Left ventricle myocardium superior (tissue), 1 donor: ENCODE measurements around the gene CLEC7A. TPM values are rescaled to one million over a fixed set of nuclear protein-coding genes. Genes with fewer than 3 reads are reported as not detected.

ENCODE experiments used
- ATAC-seq: fragments of 200-7000 bp; cut with Tn5 transposase; one replicate; pipeline ENCODE4 v1.9.1; 2020; ENCODE audit warnings: mild to moderate bottlenecking, moderate library complexity
- DNase-seq: peaks from one replicate; pipeline ENCODE4 v3.0.0-alpha.2; 2020
- intact Hi-C: fragments of 100-400 bp; cut with micrococcal nuclease; formaldehyde crosslinking; loops from one replicate; pipeline ENCODE4 v1.11.0; 2022
- long read RNA-seq: library from polyadenylated mRNA; unstranded; transcript quantifications from one replicate; pipeline ENCODE4 v2.0.0, GENCODE V29; 2021
- total RNA-seq: library from RNA; stranded (reverse); fragmentation: NEBNext Ultra II Directional; extraction: Animal tissue kit (Norgen Biotek cat#: 25700); gene quantifications from one replicate; pipeline ENCODE4 v1.2.1, GENCODE V29; 2021
- donor health status: DM: no; HTN: yes; CAD: no; lungs with severe emphysema.

The CLEC7A gene
- 2.8 TPM for total RNA-seq
- long read RNA-seq, partial matches to known transcripts: 0 of 1 reads
- long read RNA-seq, other reads (novel, unspliced or antisense): 1 of 1 reads

GRCh38 chr12:10130042-10130441 lies at the start of gene CLEC7A:
Gene CLEC7A, minus strand, starts transcription at chr12:10130199. Its CDS starts 117 bp downstream, at chr12:10130082.
- ATAC-seq: peak; percentile 17
- intact Hi-C loops: no loop called here
- no peak for DNase-seq

GRCh38 chr12:10179776-10180181 lies 49.8 kb upstream of the CLEC7A start:
- intact Hi-C loops: no loop called here
- ATAC-seq: no peak
- no peak for DNase-seq

- intact Hi-C loops: no loop called here
- no peak for DNase-seq
- no peak for ATAC-seq
Observed at GRCh38 chr12:10178821-10179220, 48.8 kb upstream of the CLEC7A start, which contains the start of gene TMEM52B. Gene TMEM52B, plus strand, starts transcription at chr12:10179032. Its CDS starts 543 bp downstream, at chr12:10179575.

GRCh38 chr12:10175846-10176636 lies 46.0 kb upstream of the CLEC7A start:
- ATAC-seq: no peak
- intact Hi-C loops: no loop called here

GRCh38 chr12:10174986-10175614 lies 45.1 kb upstream of the CLEC7A start:
- ATAC-seq (no peak), DNase-seq (no peak)
- intact Hi-C loops: no loop called here

More at GRCh38 chr12:10175846-10176636, 46.0 kb upstream of the CLEC7A start:
- no peak for DNase-seq

- DNase-seq (no peak), ATAC-seq (no peak)
- intact Hi-C loops: no loop called here
Observed at GRCh38 chr12:10171973-10172728, 42.2 kb upstream of the CLEC7A start, which contains the start of gene OLR1. Gene OLR1, minus strand, starts transcription at chr12:10172132. Its CDS starts 55 bp downstream, at chr12:10172077.

GRCh38 chr12:10170216-10170615 lies 40.2 kb upstream of the CLEC7A start:
- intact Hi-C loops: no loop called here
- DNase-seq: no peak
- no peak for ATAC-seq

- ATAC-seq (no peak), DNase-seq (no peak)
- intact Hi-C loops: no loop called here
Observed at GRCh38 chr12:10169104-10169503, 39.1 kb upstream of the CLEC7A start.

DNA sequence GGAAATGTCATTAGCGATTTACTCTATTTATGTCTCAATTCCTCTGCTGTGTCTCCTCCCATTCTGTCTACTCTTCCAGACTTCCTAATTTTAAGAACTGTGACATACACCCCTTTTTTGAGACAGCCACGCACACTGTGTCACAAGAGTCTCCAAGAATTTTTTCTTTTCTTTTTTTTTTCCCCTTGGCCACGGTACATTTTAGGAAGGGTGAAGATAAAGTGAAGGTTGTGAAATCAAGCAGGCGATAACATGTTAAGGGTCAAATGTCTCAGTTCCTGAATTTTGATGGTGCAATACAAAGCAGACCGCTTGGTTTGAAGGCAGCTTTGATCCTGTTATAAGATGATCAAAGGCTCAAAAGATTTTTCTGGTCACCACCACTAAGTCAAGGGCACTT lies 37.6 kb upstream of the CLEC7A start:
- DNase-seq: no peak
- peak; percentile 76 for ATAC-seq
- intact Hi-C loops: no loop called here

DNA sequence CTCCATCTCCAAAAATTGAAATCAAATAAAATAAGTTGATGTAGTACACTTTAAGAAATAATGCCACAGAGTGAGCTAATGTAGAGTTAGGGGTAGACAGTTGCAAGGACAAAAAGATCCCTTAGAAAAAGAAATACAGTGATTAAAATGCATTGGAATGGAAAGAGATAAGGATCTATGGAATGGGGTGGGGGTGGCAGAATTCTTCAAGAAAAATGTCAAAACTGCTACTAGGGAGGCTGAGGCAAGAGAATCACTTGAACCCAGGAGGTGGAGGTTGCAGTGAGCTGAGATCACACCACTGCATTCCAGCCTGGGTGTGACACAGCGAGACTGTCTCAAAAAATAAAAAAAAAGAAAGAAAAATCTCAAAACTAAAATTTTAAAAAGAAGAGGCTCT lies 35.4 kb upstream of the CLEC7A start:
- intact Hi-C loops: no loop called here
- ATAC-seq (no peak), DNase-seq (no peak)

DNA sequence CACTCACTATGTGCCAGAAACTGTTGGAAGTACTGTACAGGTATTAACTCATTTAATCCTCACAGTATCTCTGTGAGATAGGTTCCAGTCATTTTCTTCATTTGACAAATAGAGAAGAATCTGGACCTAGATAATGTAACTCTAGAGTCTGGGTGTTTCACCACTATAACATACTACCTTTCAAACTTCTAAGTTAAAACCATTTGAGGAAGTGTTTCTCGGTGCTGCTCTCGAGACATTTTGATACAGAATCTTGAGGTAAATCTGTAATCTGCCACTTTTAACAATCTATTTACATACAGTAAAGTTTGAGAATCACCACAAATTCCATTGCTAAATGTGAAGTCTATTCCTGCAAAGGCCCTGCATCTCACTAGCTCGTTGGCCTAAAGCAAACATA lies 33.1 kb upstream of the CLEC7A start:
- intact Hi-C loops: no loop called here
- DNase-seq (no peak), ATAC-seq (no peak)

- intact Hi-C loops: no loop called here
- DNase-seq (no peak), ATAC-seq (peak; percentile 44)
Observed at GRCh38 chr12:10160617-10161385, 30.8 kb upstream of the CLEC7A start.

- ATAC-seq: no peak
- DNase-seq: no peak
- intact Hi-C loops: no loop called here
Observed at GRCh38 chr12:10159280-10159679, 29.3 kb upstream of the CLEC7A start.

DNA sequence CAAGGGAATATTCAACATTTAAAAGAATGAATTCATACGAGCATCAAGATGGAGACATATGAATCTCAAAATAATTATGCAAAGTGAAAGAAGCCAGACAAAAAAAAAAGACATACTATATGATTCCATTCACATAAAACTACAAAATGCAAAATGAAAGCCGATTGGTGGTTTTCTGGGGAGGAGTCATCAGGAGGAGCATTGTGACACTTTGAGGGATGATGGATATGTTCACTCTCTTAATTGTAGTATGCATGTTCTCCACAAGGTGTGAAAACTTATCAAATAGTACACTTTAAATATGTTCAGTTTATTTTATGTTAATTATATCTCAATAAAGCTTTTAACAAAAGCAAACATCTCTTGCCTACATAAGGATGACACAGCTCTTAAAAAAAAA lies 28.4 kb upstream of the CLEC7A start:
- ATAC-seq (no peak), DNase-seq (no peak)
- intact Hi-C loops: no loop called here

GRCh38 chr12:10155966-10156365 lies 26.0 kb upstream of the CLEC7A start:
- DNase-seq: no peak
- no peak for ATAC-seq
- intact Hi-C loops: no loop called here

DNA sequence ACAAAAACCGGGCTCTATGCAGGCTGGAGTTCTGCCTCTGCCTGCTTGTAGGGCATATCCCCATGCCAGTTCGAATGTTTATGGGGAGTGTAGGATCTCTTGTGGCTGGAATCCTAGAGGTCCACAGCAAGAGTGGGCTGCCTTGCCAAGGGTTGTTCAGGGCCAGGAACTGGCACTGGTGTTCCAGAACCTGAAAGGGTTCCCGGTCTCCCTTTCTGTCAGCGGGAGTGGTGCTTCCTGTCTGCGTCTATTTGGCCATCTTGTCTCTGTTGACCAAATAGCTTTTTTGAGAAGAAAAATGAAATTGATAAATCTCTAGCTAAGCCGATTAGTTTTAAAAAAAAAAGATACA lies 24.1 kb upstream of the CLEC7A start:
- ATAC-seq: peak; percentile 41
- DNase-seq: no peak
- intact Hi-C loops: loop anchor here (5.0 kb wide), 1 partner anchor 38 kb away; no protein-coding TSS in a partner anchor

GRCh38 chr12:10153271-10154144 lies 23.5 kb upstream of the CLEC7A start:
- peak; percentile 79 for DNase-seq
- intact Hi-C loops: loop anchor here (5.0 kb wide), 1 partner anchor 39 kb away; no protein-coding TSS in a partner anchor
- ATAC-seq: peak; percentile 96

- intact Hi-C loops: loop anchor here (5.0 kb wide), 1 partner anchor 41 kb away; no protein-coding TSS in a partner anchor
- ATAC-seq (no peak), DNase-seq (no peak)
Observed at GRCh38 chr12:10151621-10152020, 21.6 kb upstream of the CLEC7A start.
